RKO (cell line): ENCODE measurements around the gene CCM2.

Experiments used
- DNase-seq: peaks from one replicate; pipeline ENCODE4 v3.0.0-alpha.2; 2016; ENCODE audit warnings: low spot score

Gene CCM2

DNA sequence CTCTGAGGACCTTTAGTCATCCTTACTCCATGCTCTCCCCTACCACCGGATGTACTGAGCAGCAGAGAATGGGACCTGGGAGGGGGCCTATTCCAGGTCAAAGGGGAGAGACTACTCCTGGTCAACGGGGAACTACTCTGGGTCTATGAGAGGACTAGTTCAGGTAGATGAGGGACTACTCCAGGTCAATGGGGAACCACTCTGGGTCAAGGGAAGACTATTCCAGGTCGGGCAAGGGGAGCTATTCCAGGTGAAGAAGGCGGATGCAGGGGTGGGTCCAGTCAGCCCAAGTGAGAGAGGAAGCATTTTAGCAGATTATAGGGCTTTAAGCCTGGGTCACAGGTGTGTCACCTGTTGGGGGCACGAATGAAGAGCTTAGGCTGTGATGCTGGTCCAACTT, 35.4 kb downstream of the CCM2 start:
- no peak for DNase-seq

DNA sequence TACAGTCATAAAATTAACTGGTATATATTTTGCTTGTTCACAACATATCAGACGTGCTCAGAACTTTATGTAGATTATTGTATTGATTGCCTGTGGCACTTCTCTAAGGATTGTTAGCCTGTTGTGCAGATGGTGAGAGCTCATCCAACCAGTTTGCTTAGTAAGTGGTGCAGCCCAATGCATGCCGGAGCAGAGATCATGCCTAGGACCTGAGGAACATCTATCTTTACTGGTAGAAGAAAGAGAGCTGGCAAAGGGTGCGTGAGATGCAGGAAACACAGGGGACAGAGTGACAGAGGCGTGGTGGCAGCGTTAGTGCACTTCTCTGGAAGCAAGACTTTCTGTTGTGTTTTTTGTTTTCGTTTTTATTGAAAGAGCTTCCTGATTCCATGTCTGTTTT, 35.9 kb downstream of the CCM2 start:
- no peak for DNase-seq

- DNase-seq, result no peak
These were observed 36.3 kb downstream of the CCM2 start for GRCh38 chr7:45036317-45036716.

DNA sequence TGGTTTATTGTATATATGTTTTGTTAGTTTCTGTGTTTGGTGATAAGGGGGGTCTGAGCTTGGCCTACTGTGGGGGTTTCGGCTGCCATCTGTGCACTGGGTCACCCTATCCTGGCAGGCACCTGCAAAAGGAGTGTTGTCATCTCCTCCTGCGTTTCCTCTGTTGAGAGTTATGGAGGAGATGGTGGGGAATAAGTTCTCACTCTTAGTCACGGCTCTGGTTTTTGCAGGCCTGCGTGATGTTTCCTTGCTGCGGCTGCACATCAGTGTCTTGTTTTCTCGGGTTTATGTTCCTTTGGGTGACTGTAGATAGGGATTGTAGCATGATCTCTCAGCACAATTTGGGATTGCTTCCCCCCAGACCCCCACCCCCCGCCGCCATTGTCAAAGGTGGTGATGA, 36.8 kb downstream of the CCM2 start:
- no peak for DNase-seq

DNA sequence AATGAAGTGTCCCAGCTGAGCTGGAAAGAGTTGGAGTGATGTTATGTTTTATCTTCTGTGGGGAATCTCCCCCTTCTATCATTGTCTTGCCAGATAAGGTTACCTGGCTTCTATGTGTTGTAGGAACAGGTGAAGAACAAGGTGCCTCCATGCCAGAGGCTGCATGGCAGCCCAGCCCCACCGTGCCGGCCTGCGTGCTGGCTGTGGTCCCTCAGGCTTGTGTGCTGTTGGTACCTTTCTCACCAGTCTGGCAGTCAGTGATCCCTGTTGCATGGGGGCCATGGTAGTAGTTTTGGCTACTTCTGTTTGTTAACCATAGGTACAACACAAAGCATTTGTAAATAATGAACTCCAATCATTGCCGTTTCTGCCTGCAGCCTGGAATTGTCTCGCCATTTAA, 37.9 kb downstream of the CCM2 start:
- DNase-seq, result no peak

GRCh38 chr7:45039106-45039505, 39.1 kb downstream of the CCM2 start:
- no peak for DNase-seq

DNA sequence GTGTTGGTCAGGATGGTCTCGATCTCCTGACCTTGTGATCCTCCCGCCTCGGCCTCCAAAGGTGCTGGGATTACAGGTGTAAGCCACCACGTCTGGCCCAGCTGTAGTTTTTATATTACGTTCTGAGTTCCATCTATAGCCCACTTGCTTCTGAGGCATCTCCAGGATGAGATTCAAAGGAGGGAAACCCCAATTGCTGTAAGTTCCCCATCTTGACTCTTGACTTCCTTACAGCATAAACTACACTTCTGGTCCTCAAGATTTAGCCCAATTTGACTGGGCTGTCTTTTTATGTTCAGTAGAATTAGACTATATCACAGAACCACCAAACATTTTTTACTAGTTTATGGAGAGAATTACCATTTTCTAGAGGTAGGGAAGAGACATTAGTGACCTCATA, 44.3 kb downstream of the CCM2 start:
- DNase-seq, result no peak

- no peak for DNase-seq
These were observed 48.7 kb downstream of the CCM2 start for GRCh38 chr7:45048748-45049147.

DNA sequence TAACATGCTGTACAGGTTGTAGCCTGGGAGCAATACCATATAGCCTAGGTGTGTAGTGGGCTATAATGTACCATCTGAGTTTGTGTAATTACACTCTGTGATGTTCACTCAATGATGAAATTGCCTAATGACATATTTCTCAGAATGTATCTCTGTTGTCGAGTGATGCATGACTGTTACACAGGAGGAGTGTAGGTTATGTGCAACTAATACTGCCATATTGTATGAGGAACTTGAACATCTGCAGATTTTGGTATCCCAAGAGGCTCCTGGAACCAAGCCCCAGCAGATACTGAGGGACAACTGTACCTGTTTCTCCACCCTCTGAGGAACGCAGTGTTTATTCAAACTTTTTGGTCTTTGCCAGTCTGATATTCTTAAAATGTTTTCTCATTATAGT, 50.2 kb downstream of the CCM2 start:
- no peak for DNase-seq

- DNase-seq, result no peak
These were observed 52.0 kb downstream of the CCM2 start for GRCh38 chr7:45052011-45052410.

GRCh38 chr7:45053401-45053800, 53.4 kb downstream of the CCM2 start:
- DNase-seq, result no peak

GRCh38 chr7:45053941-45054340, 53.9 kb downstream of the CCM2 start:
- no peak for DNase-seq

GRCh38 chr7:45054442-45054841, 54.4 kb downstream of the CCM2 start:
- DNase-seq, result no peak

DNA sequence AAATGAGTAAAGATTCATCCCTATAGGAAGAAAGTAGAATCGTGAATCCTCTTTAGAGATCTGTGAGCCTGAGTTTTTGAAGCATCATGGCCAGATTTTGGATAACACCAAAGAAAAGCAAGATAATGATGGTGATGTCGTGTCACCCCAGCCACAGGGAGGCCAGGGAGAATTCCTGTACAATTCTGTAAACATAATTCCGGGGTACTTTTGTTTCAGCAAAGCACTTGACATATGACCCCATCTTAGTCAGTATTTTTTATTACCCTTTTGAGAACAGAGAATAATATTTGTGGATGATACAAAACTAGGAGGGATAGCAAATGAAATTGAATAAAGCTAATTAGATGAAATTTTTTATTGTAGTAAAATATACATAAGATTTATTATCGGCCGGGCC, 55.0 kb downstream of the CCM2 start:
- DNase-seq, result no peak

DNA sequence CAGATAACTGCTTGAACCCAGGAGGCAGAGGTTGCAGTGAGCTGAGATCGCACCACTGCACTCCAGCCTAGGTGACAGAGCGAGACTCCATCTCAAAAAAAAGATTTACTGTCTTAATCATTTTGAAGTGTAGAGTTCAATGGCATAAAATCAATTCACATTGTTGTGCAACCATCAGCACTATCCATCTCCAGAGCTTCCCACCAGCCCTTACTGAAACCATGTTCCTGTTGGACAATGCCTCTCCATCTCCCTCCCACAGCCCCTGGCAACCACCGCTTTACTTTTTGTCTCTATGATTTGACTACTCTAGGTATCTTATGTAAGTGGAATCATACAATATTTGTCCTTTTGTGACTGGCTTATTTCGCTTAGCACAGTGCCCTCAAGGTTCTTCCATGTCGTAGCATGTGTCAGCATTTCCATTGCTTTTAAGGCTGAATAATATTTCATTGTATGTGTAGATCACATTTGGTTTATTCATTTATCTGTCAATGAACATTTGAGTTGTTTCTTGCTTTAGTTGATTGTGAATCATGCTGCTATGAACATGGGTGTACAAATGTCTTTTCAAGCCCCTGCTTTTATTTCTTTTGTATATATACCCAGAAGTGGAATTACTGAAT, 55.7 kb downstream of the CCM2 start:
- no peak for DNase-seq

DNA sequence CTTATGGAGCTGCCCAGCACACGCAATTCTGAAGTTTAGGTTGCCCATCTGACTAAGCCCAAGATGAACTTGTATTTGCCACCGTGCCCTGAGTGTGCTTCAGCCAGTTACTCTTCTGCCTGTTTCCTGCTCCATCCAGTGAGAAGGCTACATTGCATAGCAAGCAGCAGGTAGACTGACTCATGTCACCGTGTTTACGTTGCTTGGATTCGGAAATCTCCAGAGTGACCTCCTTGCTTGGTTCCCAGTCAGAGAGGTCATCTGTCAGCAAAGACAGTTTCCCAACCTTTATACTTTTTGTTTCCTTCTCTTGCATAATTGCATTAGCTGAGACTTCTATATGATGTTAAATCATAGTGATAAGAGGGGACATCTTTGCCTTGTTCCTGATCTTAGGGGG, 57.9 kb downstream of the CCM2 start:
- DNase-seq, result no peak

DNA sequence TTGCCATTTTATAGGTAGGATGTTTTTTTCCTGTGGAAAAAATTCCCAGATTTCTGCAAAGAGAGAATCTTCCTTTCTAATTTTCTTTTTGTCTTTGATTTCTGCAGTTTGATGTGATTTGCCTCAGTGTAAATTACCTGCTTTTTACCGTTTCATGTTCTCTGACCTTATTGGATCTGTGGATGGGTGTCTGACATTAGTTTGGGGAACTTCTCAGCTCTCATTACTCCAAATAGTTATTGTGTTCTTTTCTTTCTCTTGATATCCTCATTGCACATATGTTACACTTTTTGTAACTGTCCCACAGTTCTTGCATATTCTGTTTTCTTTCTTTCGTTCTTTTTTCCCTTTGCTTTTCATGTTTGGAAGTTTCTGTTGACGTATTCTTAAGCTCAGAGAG, 60.3 kb downstream of the CCM2 start:
- DNase-seq, result no peak

GRCh38 chr7:45061352-45061751, 61.4 kb downstream of the CCM2 start:
- DNase-seq, result no peak

GRCh38 chr7:45061806-45062425, 61.9 kb downstream of the CCM2 start:
- no peak for DNase-seq

DNA sequence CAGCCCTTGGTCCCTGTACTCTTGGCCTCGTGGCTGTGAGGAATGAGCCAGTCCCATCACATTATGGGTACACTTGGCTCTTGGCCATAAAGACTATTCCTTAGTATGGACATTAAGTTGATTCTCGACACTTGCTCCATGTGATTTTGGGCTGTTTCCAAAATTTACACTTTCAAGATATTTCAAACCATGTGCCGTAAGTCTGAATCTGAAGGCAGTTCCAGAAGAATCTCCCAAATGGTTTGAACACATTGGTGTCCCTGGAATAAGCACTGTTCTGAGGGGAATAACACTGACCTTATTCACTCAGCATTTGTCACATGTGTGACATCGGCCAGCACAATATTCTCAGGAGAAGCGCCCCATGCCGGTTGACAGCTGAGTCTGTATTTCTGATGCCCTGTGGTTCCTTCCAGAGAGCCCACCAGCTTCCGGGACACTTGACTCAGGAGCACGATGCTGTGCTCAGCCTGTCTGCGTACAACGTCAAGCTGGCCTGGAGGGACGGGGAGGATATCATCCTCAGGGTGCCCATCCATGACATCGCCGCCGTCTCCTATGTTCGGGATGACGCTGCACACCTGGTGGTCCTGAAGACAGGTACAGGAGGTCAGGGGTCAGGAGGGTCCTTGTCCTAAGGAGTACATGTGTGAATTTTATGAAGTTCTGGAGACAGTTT, 64.2 kb downstream of the CCM2 start:
- no peak for DNase-seq

GRCh38 chr7:45065031-45065995, 65.3 kb downstream of the CCM2 start:
- DNase-seq, result no peak

DNA sequence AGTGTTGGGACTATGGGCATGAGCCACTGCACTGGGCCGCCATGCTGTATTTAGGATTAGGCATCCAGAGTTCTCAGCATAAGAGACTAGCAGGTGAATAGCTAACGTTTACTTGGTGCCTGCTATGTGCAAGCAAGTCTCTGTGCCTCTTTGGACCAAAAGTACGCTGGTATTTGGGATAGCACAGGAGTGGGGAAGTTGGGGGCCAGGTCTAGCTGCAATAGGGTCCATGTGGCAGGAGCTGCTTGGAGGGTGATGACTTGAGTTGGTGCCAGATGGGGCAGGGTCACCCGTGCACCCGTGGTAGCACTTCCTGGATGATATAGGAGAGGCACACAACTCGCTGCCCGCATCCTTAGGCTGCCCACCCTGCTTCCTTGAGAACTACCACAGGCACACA, 66.4 kb downstream of the CCM2 start:
- no peak for DNase-seq

DNA sequence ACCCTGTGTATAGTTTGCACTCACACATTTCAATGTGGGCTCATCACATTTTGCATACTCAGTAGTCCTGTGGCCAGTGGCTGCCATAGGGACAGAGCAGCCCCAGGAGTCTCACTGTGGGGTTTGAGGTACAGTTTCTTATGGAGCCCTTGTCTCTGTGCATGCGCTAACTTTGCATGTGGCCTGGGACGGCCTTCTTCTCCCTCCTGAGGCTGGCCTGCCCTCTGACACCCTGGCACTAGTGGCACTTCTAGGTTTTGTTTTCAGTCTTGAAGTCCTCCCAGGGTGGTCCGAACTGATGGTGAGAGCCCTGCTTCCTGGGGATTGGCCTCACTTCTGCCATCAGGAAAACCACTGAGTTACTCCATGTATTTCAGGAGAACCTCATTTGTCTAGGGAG, 67.6 kb downstream of the CCM2 start:
- DNase-seq, result no peak
